ENCODE measurements around the gene TBX1. TPM values are rescaled to one million over a fixed set of nuclear protein-coding genes. Genes with fewer than 3 reads are reported as not detected.

TBX1 gene
- polyA plus RNA-seq, 1 donor from 2014 or later: not detected

GRCh38 chr22:19810381-19811201 lies 50.0 kb downstream of the TBX1 start:
- Histone ChIP-seq H3K27ac (ENCODE audit: low read length) (no peak overlapping the region), H3K9ac (ENCODE audit: low read length) (no peak overlapping the region), H3K27me3 (ENCODE audit: insufficient read depth, low read depth, low read length) (no peaks in the 10 kb centered on the region), H3F3A (ENCODE audit: insufficient read depth, low read length, poor library complexity, severe bottlenecking) (no peaks in the 10 kb centered on the region), H3K79me2 (replicated peaks; ENCODE audit: insufficient read depth, low read length) (no peaks in the 10 kb centered on the region), H2AFZ (ENCODE audit: low read depth, low read length) (no peak overlapping the region), H3K36me3 (ENCODE audit: insufficient read depth, low read length) (no peaks in the 10 kb centered on the region), H3K9me2 (ENCODE audit: insufficient read depth, low read length) (no peaks in the 10 kb centered on the region), H3K9me3 (ENCODE audit: low read length) (no peaks in the 10 kb centered on the region), H4K20me1 (ENCODE audit: insufficient read depth) (no peaks in the 10 kb centered on the region), H3K4me2 (ENCODE audit: low read length) (no peak overlapping the region), H3K4me3 (ENCODE audit: low read length) (no peak overlapping the region)
- TF ChIP-seq TAF1 (IDR thresholded peaks at IDR 0.05; ENCODE audit: low read depth): no peak
- TF ChIP-seq CTCF (IDR thresholded peaks at IDR 0.05; ENCODE audit: poor library complexity, severe bottlenecking): no peak
- no peak for TF ChIP-seq POLR2AphosphoS5 (IDR thresholded peaks at IDR 0.05)

GRCh38 chr22:19811211-19811621 lies 50.6 kb downstream of the TBX1 start:
- no peak overlapping the region for H3K4me2 ChIP-seq (ENCODE audit: low read length)
- H3K27ac ChIP-seq (ENCODE audit: low read length): no peak overlapping the region
- no peaks in the 10 kb centered on the region for H3K79me2 ChIP-seq (replicated peaks; ENCODE audit: insufficient read depth, low read length)
- H3K36me3 ChIP-seq (ENCODE audit: insufficient read depth, low read length): no peaks in the 10 kb centered on the region
- H2AFZ ChIP-seq (ENCODE audit: low read depth, low read length): no peak overlapping the region
- no peaks in the 10 kb centered on the region for H4K20me1 ChIP-seq (ENCODE audit: insufficient read depth)
- no peak overlapping the region for H3K4me3 ChIP-seq (ENCODE audit: low read length)
- no peak for TF ChIP-seq TAF1 (IDR thresholded peaks at IDR 0.05; ENCODE audit: low read depth)
- H3K9me2 ChIP-seq (ENCODE audit: insufficient read depth, low read length): no peaks in the 10 kb centered on the region
- no peak overlapping the region for H3K9ac ChIP-seq (ENCODE audit: low read length)
- H3F3A ChIP-seq (ENCODE audit: insufficient read depth, low read length, poor library complexity, severe bottlenecking): no peaks in the 10 kb centered on the region
- no peaks in the 10 kb centered on the region for H3K9me3 ChIP-seq (ENCODE audit: low read length)
- no peaks in the 10 kb centered on the region for H3K27me3 ChIP-seq (ENCODE audit: insufficient read depth, low read depth, low read length)

- H3K79me2 ChIP-seq (replicated peaks; ENCODE audit: insufficient read depth, low read length): no peaks in the 10 kb centered on the region
- no peak overlapping the region for H3K9ac ChIP-seq (ENCODE audit: low read length)
- no peak overlapping the region for H3K4me2 ChIP-seq (ENCODE audit: low read length)
- H2AFZ ChIP-seq (ENCODE audit: low read depth, low read length): no peak overlapping the region
- no peak overlapping the region for H3K4me3 ChIP-seq (ENCODE audit: low read length)
- TF ChIP-seq REST (IDR thresholded peaks at IDR 0.05; ENCODE audit: borderline replicate concordance) (no peak), MXI1 (conservative IDR thresholded peaks at IDR 0.05; ENCODE audit: poor library complexity, severe bottlenecking) (no peak), EZH2 (IDR thresholded peaks at IDR 0.05; ENCODE audit: borderline replicate concordance, insufficient read depth, low read length, poor library complexity, severe bottlenecking) (no peak), TAF1 (IDR thresholded peaks at IDR 0.05; ENCODE audit: low read depth) (no peak), SMC3 (conservative IDR thresholded peaks at IDR 0.05; ENCODE audit: poor library complexity) (no peak), CTCF (IDR thresholded peaks at IDR 0.05; ENCODE audit: poor library complexity, severe bottlenecking) (no peak), RAD21 (conservative IDR thresholded peaks at IDR 0.05) (no peak), POLR2AphosphoS5 (IDR thresholded peaks at IDR 0.05) (no peak), EP300 (conservative IDR thresholded peaks at IDR 0.05; ENCODE audit: poor library complexity, severe bottlenecking) (no peak)
- no peaks in the 10 kb centered on the region for H4K20me1 ChIP-seq (ENCODE audit: insufficient read depth)
- no peaks in the 10 kb centered on the region for H3K27me3 ChIP-seq (ENCODE audit: insufficient read depth, low read depth, low read length)
- no peaks in the 10 kb centered on the region for H3K9me2 ChIP-seq (ENCODE audit: insufficient read depth, low read length)
- H3F3A ChIP-seq (ENCODE audit: insufficient read depth, low read length, poor library complexity, severe bottlenecking): no peaks in the 10 kb centered on the region
- no peak overlapping the region for H3K27ac ChIP-seq (ENCODE audit: low read length)
- H3K9me3 ChIP-seq (ENCODE audit: low read length): no peaks in the 10 kb centered on the region
- H3K36me3 ChIP-seq (ENCODE audit: insufficient read depth, low read length): no peaks in the 10 kb centered on the region
Measured at GRCh38 chr22:19811811-19812771, 51.5 kb downstream of the TBX1 start.

Data from neural cell (in vitro differentiated cells).